ENCODE results near the gene GRB2. TPM values are rescaled to one million over a fixed set of nuclear protein-coding genes. Genes with fewer than 3 reads are reported as not detected.

GRB2 gene
- total RNA-seq, 1 experiment from 2014 or later, result 115 TPM

- ChIA-PET POLR2A (interaction anchor here (0.6 to 4.0 kb wide), 7 partner anchors 8 to 1280 kb away, joined by 3 to 48 read pairs (median 18); partner anchors contain the start of genes GGA3, GRB2, MRPS7 and NUP85), CTCF (interaction anchor here (0.5 to 3.2 kb wide), 12 partner anchors 9 to 585 kb away, joined by 3 to 91 read pairs (median 14); partner anchors contain the start of genes GGA3, MRPS7, SLC25A19 and TMEM94)
- intact Hi-C loops (cut with micrococcal nuclease; ENCODE audit: unreplicated experiment), result loop anchor here (1.0 to 2.0 kb wide), 3 partner anchors 19 to 142 kb away; partner anchors contain the start of genes GRB2 and SLC25A19
- BruUV-seq (replicated peaks), result no TSS peak
- Histone ChIP-seq H3K4me1 (peaks cover 14% of the 10 kb centered on the region; the same call in 1 of the 2 replicates), H3K36me3 (ENCODE audit: control insufficient read depth, insufficient read depth, low read length) (peaks cover 12% of the 10 kb centered on the region), H3K9me3 (no peaks in the 10 kb centered on the region), H3K27me3 (replicated peaks; ENCODE audit: control insufficient read depth, insufficient read depth, low read length) (no peaks in the 10 kb centered on the region), H3K4me3 (ENCODE audit: low read depth, low read length) (peak overlapping the region; percentile 97)
- peak overlapping the region; percentile 71 for H3K4me3 Mint-ChIP-seq (ENCODE audit: unreplicated experiment)
- H3K27ac Mint-ChIP-seq (ENCODE audit: unreplicated experiment), result peak overlapping the region; percentile 84
- H3K9me3 Mint-ChIP-seq (ENCODE audit: unreplicated experiment), result no peaks in the 10 kb centered on the region
- no peaks in the 10 kb centered on the region for H3K27me3 Mint-ChIP-seq (ENCODE audit: insufficient read depth, unreplicated experiment)
- DNase-seq, result no peak
- peaks cover 15% of the 10 kb centered on the region for H3K4me1 Mint-ChIP-seq (ENCODE audit: low read depth, unreplicated experiment)
- no peak for TF ChIP-seq CTCF (IDR thresholded peaks at IDR 0.05; ENCODE audit: insufficient read depth in 1 of 2, low read depth in 1 of 2, low read length in 1 of 2, severe bottlenecking in 1 of 2, unreplicated experiment in 1 of 2)
- peaks cover 46% of the 10 kb centered on the region for H3K36me3 Mint-ChIP-seq (ENCODE audit: insufficient read depth, unreplicated experiment)
These were observed 135.6 kb downstream of the GRB2 start for GRCh38 chr17:75269844-75270217.

Small RNA genes lying within 50 kb of the gene (microRNA-seq; reads per million reads assigned to microRNA genes)
- gene MIR3678, result not detected

Other genes with a start within 250 kb of the GRB2 start
- gene SUMO2, start 222.7 kb downstream of the GRB2 start, total RNA-seq (2022), result 675 and 693 TPM in 2 replicates
- gene NUP85, start 200.0 kb downstream of the GRB2 start, total RNA-seq (2022), result 119 and 142 TPM in 2 replicates
- gene GGA3, start 144.1 kb downstream of the GRB2 start, total RNA-seq (2022), result 90.2 and 94.4 TPM in 2 replicates
- 123 and 125 TPM in 2 replicates for gene MRPS7, start 143.8 kb downstream of the GRB2 start, total RNA-seq (2022)
- 27.0 and 27.3 TPM in 2 replicates for gene MIF4GD, start 134.4 kb downstream of the GRB2 start, total RNA-seq (2022)
- 29.8 and 33.6 TPM in 2 replicates for gene SLC25A19, start 116.2 kb downstream of the GRB2 start, total RNA-seq (2022)
- 109 and 115 TPM in 2 replicates for gene TMEM94, start 51.0 kb upstream of the GRB2 start, total RNA-seq (2022)
- 41.8 and 48.9 TPM in 2 replicates for gene CASKIN2, start 109.9 kb upstream of the GRB2 start, total RNA-seq (2022)
- gene TSEN54, start 110.8 kb upstream of the GRB2 start, total RNA-seq (2022), result 71.3 and 74.5 TPM in 2 replicates
- gene LLGL2, start 120.0 kb upstream of the GRB2 start, total RNA-seq (2022), result 165 and 179 TPM in 2 replicates
- gene MYO15B, start 182.1 kb upstream of the GRB2 start, total RNA-seq (2022), result 12.3 and 24.4 TPM in 2 replicates
- gene SMIM5, start 227.8 kb upstream of the GRB2 start, total RNA-seq (2022), result 0.20 TPM in 1 of 2 replicates, not detected in the other